ENCODE data around the gene CRYL1. TPM values are rescaled to one million over a fixed set of nuclear protein-coding genes. Genes with fewer than 3 reads are reported as not detected.

CRYL1 gene
- total and polyA plus RNA-seq, 2 of the 4 experiments (the other 2 are of a cell fraction): 11.7 to 16.4 TPM

DNA sequence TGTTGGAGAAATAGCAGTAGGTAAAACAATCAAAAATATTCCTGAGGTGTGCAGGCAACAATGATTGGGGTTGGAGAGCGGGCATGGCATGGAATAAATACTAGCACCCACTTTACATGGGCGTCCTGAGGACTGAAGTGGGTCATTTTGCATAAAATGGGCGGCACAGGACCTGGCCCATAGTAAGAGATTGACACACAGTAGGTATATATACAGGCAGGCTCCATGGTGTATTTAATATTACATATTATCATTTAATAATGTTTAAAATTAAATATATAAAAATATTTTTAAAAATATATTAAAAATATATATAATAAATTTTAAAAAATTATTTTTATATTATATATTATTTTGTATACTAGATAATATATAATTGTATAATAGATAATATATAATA lies 48.3 kb downstream of the CRYL1 start:
- Histone ChIP-seq H3K36me3 (ENCODE audit: control insufficient read depth, insufficient read depth, low read length) (no peaks in the 10 kb centered on the region), H4K8ac (ENCODE audit: low read depth in 2 of 2, low read length in 2 of 2) (no peak overlapping the region), H4K5ac (ENCODE audit: low read depth, low read length) (no peak overlapping the region), H3K9ac (ENCODE audit: low read depth, low read length) (no peak overlapping the region), H3K4me3 (ENCODE audit: insufficient read depth, low read depth, low read length) (no peak overlapping the region), H2BK20ac (ENCODE audit: low read depth, low read length) (no peak overlapping the region), H2AK5ac (ENCODE audit: low read depth, low read length) (no peak overlapping the region), H4K91ac (ENCODE audit: insufficient read depth, low read depth, low read length) (no peak overlapping the region), H3K4ac (ENCODE audit: low read depth, low read length) (no peak overlapping the region), H2BK120ac (ENCODE audit: low read depth, low read length) (no peak overlapping the region), H3K4me2 (ENCODE audit: low read depth, low read length) (no peak overlapping the region), H2AK9ac (replicated peaks; ENCODE audit: low read depth, low read length, poor library complexity) (no peak overlapping the region), H3K56ac (ENCODE audit: extremely low read depth, insufficient read depth, low read length) (no peak overlapping the region), H3K9me3 (ENCODE audit: control insufficient read depth, insufficient read depth, low read length) (no peaks in the 10 kb centered on the region), H3K4me1 (ENCODE audit: control insufficient read depth, insufficient read depth, low read length) (peaks cover 2% of the 10 kb centered on the region; the same call in 1 of the 2 replicates), H3K27me3 (ENCODE audit: control insufficient read depth, insufficient read depth, low read length) (no peaks in the 10 kb centered on the region), H3K14ac (replicated peaks; ENCODE audit: low read depth, low read length) (no peak overlapping the region), H3K79me1 (ENCODE audit: low read depth in 1 of 2, low read length in 2 of 2) (no peaks in the 10 kb centered on the region), H2BK15ac (ENCODE audit: low read depth, low read length) (no peak overlapping the region), H3K9me1 (ENCODE audit: insufficient read depth, low read length) (no peaks in the 10 kb centered on the region), H3K23ac (ENCODE audit: low read depth, low read length) (no peak overlapping the region), H2BK5ac (ENCODE audit: low read depth, low read length, poor library complexity, severe bottlenecking) (no peak overlapping the region), H3K18ac (ENCODE audit: low read depth, low read length) (no peak overlapping the region), H3K27ac (ENCODE audit: insufficient read depth, low read length) (no peak overlapping the region), H2AFZ (replicated peaks; ENCODE audit: low read length, poor library complexity) (no peak overlapping the region), H4K20me1 (ENCODE audit: insufficient read depth, low read length) (no peaks in the 10 kb centered on the region)
- dilution Hi-C loops (cut with HindIII; ENCODE audit: low sequenced_read_pairs, unreplicated experiment): loop anchor here (25.0 kb wide), 1 partner anchor 290 kb away; the partner anchor contains the start of gene GJB2
- ChIA-PET POLR2A (ENCODE audit: unreplicated experiment) (no interaction called here), CTCF (no interaction called here)
- no TSS peak for BruUV-seq (replicated peaks)
- no peak for ATAC-seq (ENCODE audit: low read depth)
- no peak for DNase-seq
- intact Hi-C loops (cut with micrococcal nuclease): no loop called here
- WGBS, 2 experiments (ENCODE audit: extremely low coverage in 2 of 2, insufficient read length in 1 of 2): no CpG with 5 or more reads among the region's 3 CpGs
- in situ Hi-C loops (cut with MboI; ENCODE audit: low sequenced_read_pairs): no loop called here
- TF ChIP-seq MAZ (IDR thresholded peaks at IDR 0.05; ENCODE audit: borderline replicate concordance, low read depth, low read length) (no peak), BHLHE40 (IDR thresholded peaks at IDR 0.05; ENCODE audit: low read depth, low read length) (no peak), MXI1 (IDR thresholded peaks at IDR 0.05; ENCODE audit: borderline replicate concordance, low read depth, low read length) (no peak), RFX5 (IDR thresholded peaks at IDR 0.05; ENCODE audit: low read depth, low read length) (no peak), RCOR1 (IDR thresholded peaks at IDR 0.05; ENCODE audit: insufficient replicate concordance, low read length) (no peak), FOS (IDR thresholded peaks at IDR 0.05; ENCODE audit: low read depth, low read length) (no peak), NFE2L2 (IDR thresholded peaks at IDR 0.05; ENCODE audit: low read depth, low read length) (no peak), RAD21 (IDR thresholded peaks at IDR 0.05; ENCODE audit: low read length) (no peak), CTCF (conservative IDR thresholded peaks at IDR 0.05; ENCODE audit: low read depth, low read length) (no peak), USF2 (IDR thresholded peaks at IDR 0.05; ENCODE audit: low read depth, low read length) (no peak), CEBPB (IDR thresholded peaks at IDR 0.05; ENCODE audit: low read depth, low read length) (no peak), ELK1 (IDR thresholded peaks at IDR 0.05; ENCODE audit: borderline replicate concordance, low read depth, low read length) (no peak), POLR2A (IDR thresholded peaks at IDR 0.05; ENCODE audit: low read depth, low read length) (no peak), CHD1 (IDR thresholded peaks at IDR 0.05; ENCODE audit: low read depth, low read length) (no peak)
